ENCODE data around the gene CYP26B1. TPM values are rescaled to one million over a fixed set of nuclear protein-coding genes. Genes with fewer than 3 reads are reported as not detected.

CYP26B1 gene
- polyA plus RNA-seq, 1 donor (not counting 4 experiments of a cell fraction or from before 2014, with no cell fraction given) = 1.2 TPM

GRCh38 chr2:72085513-72085912 is 62.1 kb downstream of the CYP26B1 start:
- Histone ChIP-seq H3K4me1 (ENCODE audit: control insufficient read depth, extremely low read depth, insufficient read depth, low read length) (no peaks in the 10 kb centered on the region), H3K27ac (ENCODE audit: control insufficient read depth, insufficient read depth, low read length) (no peak overlapping the region), H3K4me2 (ENCODE audit: control insufficient read depth, extremely low read depth, insufficient read depth, low read depth, low read length) (no peak overlapping the region), H3K27me3 (ENCODE audit: control insufficient read depth, extremely low read depth, insufficient read depth, low read length) (peaks cover 3% of the 10 kb centered on the region), H3K9me3 (ENCODE audit: control insufficient read depth, low read depth, low read length) (no peaks in the 10 kb centered on the region), H4K20me1 (ENCODE audit: control insufficient read depth, extremely low read depth, insufficient read depth, low read length) (no peaks in the 10 kb centered on the region), H2AFZ (ENCODE audit: control insufficient read depth, low read length) (no peak overlapping the region), H3K9me1 (ENCODE audit: control insufficient read depth, extremely low read depth, insufficient read depth, low read length) (no peaks in the 10 kb centered on the region), H3K9ac (ENCODE audit: control insufficient read depth, extremely low read depth, insufficient read depth, low read length) (no peak overlapping the region), H3K4me3 (ENCODE audit: control insufficient read depth in 2 of 3, extremely low read depth in 1 of 3, insufficient read depth in 2 of 3, low read depth in 1 of 3, low read length in 3 of 3) (no peak overlapping the region), H3K36me3 (ENCODE audit: control insufficient read depth in 2 of 2, extremely low read depth in 1 of 2, insufficient read depth in 2 of 2, low read length in 2 of 2) (no peaks in the 10 kb centered on the region), H3K79me2 (ENCODE audit: control insufficient read depth, insufficient read depth, low read length) (no peaks in the 10 kb centered on the region)
- FAIRE-seq (no peak), DNase-seq (ENCODE audit: low read depth, low spot score) (no peak)
- dilution Hi-C loops (cut with MboI; ENCODE audit: extremely low pct_ligation_motif_present, low sequenced_read_pairs) = no loop called here
- no peak for TF ChIP-seq EZH2 (IDR thresholded peaks at IDR 0.05; ENCODE audit: low read length)
- TF ChIP-seq CTCF (optimal IDR thresholded peaks at IDR 0.05 in 1 of 3, IDR thresholded peaks at IDR 0.05 in 1 of 3, conservative IDR thresholded peaks at IDR 0.05 in 1 of 3; ENCODE audit: extremely low read depth in 1 of 3, insufficient read depth in 2 of 3, low read length in 3 of 3) = no peak

GRCh38 chr2:72085036-72085435 is 62.6 kb downstream of the CYP26B1 start:
- H3K9me1 ChIP-seq (ENCODE audit: control insufficient read depth, extremely low read depth, insufficient read depth, low read length) = no peaks in the 10 kb centered on the region
- FAIRE-seq (no peak), DNase-seq (ENCODE audit: low read depth, low spot score) (no peak)
- no peak overlapping the region for H3K9ac ChIP-seq (ENCODE audit: control insufficient read depth, extremely low read depth, insufficient read depth, low read length)
- H3K4me1 ChIP-seq (ENCODE audit: control insufficient read depth, extremely low read depth, insufficient read depth, low read length) = no peaks in the 10 kb centered on the region
- no peak overlapping the region for H3K27ac ChIP-seq (ENCODE audit: control insufficient read depth, insufficient read depth, low read length)
- no peak for TF ChIP-seq CTCF (optimal IDR thresholded peaks at IDR 0.05 in 1 of 3, IDR thresholded peaks at IDR 0.05 in 1 of 3, conservative IDR thresholded peaks at IDR 0.05 in 1 of 3; ENCODE audit: extremely low read depth in 1 of 3, insufficient read depth in 2 of 3, low read length in 3 of 3)
- no peak for TF ChIP-seq EZH2 (IDR thresholded peaks at IDR 0.05; ENCODE audit: low read length)
- H3K4me2 ChIP-seq (ENCODE audit: control insufficient read depth, extremely low read depth, insufficient read depth, low read depth, low read length) = no peak overlapping the region
- no peaks in the 10 kb centered on the region for H4K20me1 ChIP-seq (ENCODE audit: control insufficient read depth, extremely low read depth, insufficient read depth, low read length)
- peaks cover 3% of the 10 kb centered on the region for H3K27me3 ChIP-seq (ENCODE audit: control insufficient read depth, extremely low read depth, insufficient read depth, low read length)
- no peaks in the 10 kb centered on the region for H3K79me2 ChIP-seq (ENCODE audit: control insufficient read depth, insufficient read depth, low read length)
- H3K36me3 ChIP-seq (ENCODE audit: control insufficient read depth in 2 of 2, extremely low read depth in 1 of 2, insufficient read depth in 2 of 2, low read length in 2 of 2) = no peaks in the 10 kb centered on the region
- dilution Hi-C loops (cut with MboI; ENCODE audit: extremely low pct_ligation_motif_present, low sequenced_read_pairs) = no loop called here
- H3K4me3 ChIP-seq (ENCODE audit: control insufficient read depth in 2 of 3, extremely low read depth in 1 of 3, insufficient read depth in 2 of 3, low read depth in 1 of 3, low read length in 3 of 3) = no peak overlapping the region
- H2AFZ ChIP-seq (ENCODE audit: control insufficient read depth, low read length) = no peak overlapping the region
- no peaks in the 10 kb centered on the region for H3K9me3 ChIP-seq (ENCODE audit: control insufficient read depth, low read depth, low read length)

Data from keratinocyte (primary cell).